Ishikawa (cell line): Measurements from ENCODE around the gene MBNL3.

Experiments
- CREB1 ChIP-seq: IDR thresholded peaks from 2 replicates; pipeline ENCODE4 v1.6.1; 2012; ENCODE audit warnings: low read depth
- EGR1 ChIP-seq: IDR thresholded peaks from 2 replicates; pipeline ENCODE4 v1.6.1; 2012
- EP300 ChIP-seq: IDR thresholded peaks from 2 replicates; pipeline ENCODE4 v1.6.1; 2012; ENCODE audit warnings: borderline replicate concordance
- RAD21 ChIP-seq: IDR thresholded peaks from 2 replicates; pipeline ENCODE4 v1.6.1; 2012; ENCODE audit warnings: low read depth
- TAF1 ChIP-seq: IDR thresholded peaks from 2 replicates; pipeline ENCODE4 v1.6.1; 2012; ENCODE audit warnings: low read depth, mild to moderate bottlenecking
- TEAD4 ChIP-seq: IDR thresholded peaks from 2 replicates; pipeline ENCODE4 v1.6.1; 2012
- YY1 ChIP-seq: IDR thresholded peaks from 2 replicates; pipeline ENCODE4 v1.6.1; 2012; ENCODE audit warnings: low read depth
- TF ChIP-seq, protein P1 (sequence below): IDR thresholded peaks from 2 replicates; pipeline ENCODE4 v1.6.1; 2012
- TF ChIP-seq, protein P2 (sequence below): IDR thresholded peaks from 2 replicates; pipeline ENCODE4 v1.6.1; 2012; ENCODE audit warnings: low read depth, mild to moderate bottlenecking

DNA sequence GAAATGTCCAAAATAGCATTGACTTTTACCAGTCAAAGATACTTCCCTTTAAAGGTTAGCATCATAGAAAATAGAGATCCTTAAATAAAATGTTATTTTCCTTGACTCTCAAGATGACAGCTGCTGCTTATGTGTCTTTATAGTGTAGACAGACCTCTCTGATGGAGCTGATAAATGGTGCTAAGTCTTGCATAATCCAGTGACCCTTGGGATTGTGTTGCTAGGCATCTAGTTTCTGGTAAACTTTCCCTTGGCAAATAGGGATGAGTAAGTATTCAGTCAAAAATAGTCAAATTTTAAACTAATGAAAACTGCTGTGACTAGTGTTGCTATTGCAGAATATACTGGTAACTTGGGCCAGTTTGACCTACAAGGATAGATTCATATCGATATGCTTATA, 53.6 kb downstream of the MBNL3 start:
- TF ChIP-seq, protein P1, sequence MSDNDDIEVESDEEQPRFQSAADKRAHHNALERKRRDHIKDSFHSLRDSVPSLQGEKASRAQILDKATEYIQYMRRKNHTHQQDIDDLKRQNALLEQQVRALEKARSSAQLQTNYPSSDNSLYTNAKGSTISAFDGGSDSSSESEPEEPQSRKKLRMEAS, result no peak
- TF ChIP-seq YY1 (no peak), EP300 (no peak), EGR1 (no peak), RAD21 (no peak), TAF1 (no peak), CREB1 (no peak), TEAD4 (no peak)
- TF ChIP-seq, protein P2, sequence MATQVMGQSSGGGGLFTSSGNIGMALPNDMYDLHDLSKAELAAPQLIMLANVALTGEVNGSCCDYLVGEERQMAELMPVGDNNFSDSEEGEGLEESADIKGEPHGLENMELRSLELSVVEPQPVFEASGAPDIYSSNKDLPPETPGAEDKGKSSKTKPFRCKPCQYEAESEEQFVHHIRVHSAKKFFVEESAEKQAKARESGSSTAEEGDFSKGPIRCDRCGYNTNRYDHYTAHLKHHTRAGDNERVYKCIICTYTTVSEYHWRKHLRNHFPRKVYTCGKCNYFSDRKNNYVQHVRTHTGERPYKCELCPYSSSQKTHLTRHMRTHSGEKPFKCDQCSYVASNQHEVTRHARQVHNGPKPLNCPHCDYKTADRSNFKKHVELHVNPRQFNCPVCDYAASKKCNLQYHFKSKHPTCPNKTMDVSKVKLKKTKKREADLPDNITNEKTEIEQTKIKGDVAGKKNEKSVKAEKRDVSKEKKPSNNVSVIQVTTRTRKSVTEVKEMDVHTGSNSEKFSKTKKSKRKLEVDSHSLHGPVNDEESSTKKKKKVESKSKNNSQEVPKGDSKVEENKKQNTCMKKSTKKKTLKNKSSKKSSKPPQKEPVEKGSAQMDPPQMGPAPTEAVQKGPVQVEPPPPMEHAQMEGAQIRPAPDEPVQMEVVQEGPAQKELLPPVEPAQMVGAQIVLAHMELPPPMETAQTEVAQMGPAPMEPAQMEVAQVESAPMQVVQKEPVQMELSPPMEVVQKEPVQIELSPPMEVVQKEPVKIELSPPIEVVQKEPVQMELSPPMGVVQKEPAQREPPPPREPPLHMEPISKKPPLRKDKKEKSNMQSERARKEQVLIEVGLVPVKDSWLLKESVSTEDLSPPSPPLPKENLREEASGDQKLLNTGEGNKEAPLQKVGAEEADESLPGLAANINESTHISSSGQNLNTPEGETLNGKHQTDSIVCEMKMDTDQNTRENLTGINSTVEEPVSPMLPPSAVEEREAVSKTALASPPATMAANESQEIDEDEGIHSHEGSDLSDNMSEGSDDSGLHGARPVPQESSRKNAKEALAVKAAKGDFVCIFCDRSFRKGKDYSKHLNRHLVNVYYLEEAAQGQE, result no peak
